ENCODE data around the gene NOXA1.
"Not testable (repeated sequence)": the region's sequence is repeated elsewhere in the genome, so short reads cannot be mapped to it uniquely, and the experiment has no call there.

Gene NOXA1

GRCh38 chr9:137441289-137441934 lies 18.2 kb downstream of the NOXA1 start, which contains the start of gene ENTPD8:
Gene ENTPD8, minus strand, starts transcription at chr9:137441357. Its CDS starts 3,072 bp downstream, at chr9:137438285.
- FAIRE-seq (no peak), DNase-seq (ENCODE audit: insufficient read length, low spot score) (no peak)
- no peak for TF ChIP-seq POLR2A (IDR thresholded peaks at IDR 0.05; ENCODE audit: low read depth, low read length)

- FAIRE-seq (no peak), DNase-seq (ENCODE audit: insufficient read length, low spot score) (no peak)
- TF ChIP-seq POLR2A (IDR thresholded peaks at IDR 0.05; ENCODE audit: low read depth, low read length): no peak
Observed at GRCh38 chr9:137441935-137442321, 18.7 kb downstream of the NOXA1 start.

GRCh38 chr9:137444106-137444790 lies 21.1 kb downstream of the NOXA1 start:
- no peak for DNase-seq (ENCODE audit: insufficient read length, low spot score)

GRCh38 chr9:137445275-137445807 lies 22.1 kb downstream of the NOXA1 start:
- no peak for TF ChIP-seq POLR2A (IDR thresholded peaks at IDR 0.05; ENCODE audit: low read depth, low read length)
- peak; percentile 92 for FAIRE-seq

More at GRCh38 chr9:137444106-137444790, 21.1 kb downstream of the NOXA1 start:
- no peak for FAIRE-seq
- TF ChIP-seq POLR2A (IDR thresholded peaks at IDR 0.05; ENCODE audit: low read depth, low read length): no peak

GRCh38 chr9:137445930-137446431 lies 22.8 kb downstream of the NOXA1 start:
- no peak for TF ChIP-seq POLR2A (IDR thresholded peaks at IDR 0.05; ENCODE audit: low read depth, low read length)
- FAIRE-seq: no peak
- DNase-seq (ENCODE audit: insufficient read length, low spot score): no peak

More at GRCh38 chr9:137445275-137445807, 22.1 kb downstream of the NOXA1 start:
- peak; percentile 96 for DNase-seq (ENCODE audit: insufficient read length, low spot score)

- TF ChIP-seq POLR2A (IDR thresholded peaks at IDR 0.05; ENCODE audit: low read depth, low read length): no peak
- DNase-seq (ENCODE audit: insufficient read length, low spot score) (no peak), FAIRE-seq (no peak)
Observed at GRCh38 chr9:137446851-137447471, 23.8 kb downstream of the NOXA1 start.

- DNase-seq (ENCODE audit: insufficient read length, low spot score) (no peak), FAIRE-seq (no peak)
- no peak for TF ChIP-seq POLR2A (IDR thresholded peaks at IDR 0.05; ENCODE audit: low read depth, low read length)
Observed at GRCh38 chr9:137447722-137448601, 24.8 kb downstream of the NOXA1 start.

- no peak for FAIRE-seq
- DNase-seq (ENCODE audit: insufficient read length, low spot score): no peak
- TF ChIP-seq POLR2A (IDR thresholded peaks at IDR 0.05; ENCODE audit: low read depth, low read length): no peak
Observed at GRCh38 chr9:137448602-137448962, 25.4 kb downstream of the NOXA1 start.

GRCh38 chr9:137449081-137449844 lies 26.1 kb downstream of the NOXA1 start:
- DNase-seq (ENCODE audit: insufficient read length, low spot score) (no peak), FAIRE-seq (no peak)
- TF ChIP-seq POLR2A (IDR thresholded peaks at IDR 0.05; ENCODE audit: low read depth, low read length): no peak

GRCh38 chr9:137449931-137450538 lies 26.8 kb downstream of the NOXA1 start:
- FAIRE-seq: no peak

GRCh38 chr9:137450539-137451222 lies 27.5 kb downstream of the NOXA1 start:
- not testable (repeated sequence) for DNase-seq (ENCODE audit: insufficient read length, low spot score); FAIRE-seq

More at GRCh38 chr9:137449931-137450538, 26.8 kb downstream of the NOXA1 start:
- TF ChIP-seq POLR2A (IDR thresholded peaks at IDR 0.05; ENCODE audit: low read depth, low read length): no peak
- no peak for DNase-seq (ENCODE audit: insufficient read length, low spot score)

- FAIRE-seq; DNase-seq (ENCODE audit: insufficient read length, low spot score): not testable (repeated sequence)
Observed at GRCh38 chr9:137451264-137452005, 28.2 kb downstream of the NOXA1 start.
